Pancreas (tissue), 10 donors: ENCODE data around the gene PHF10. TPM values are rescaled to one million over a fixed set of nuclear protein-coding genes. Genes with fewer than 3 reads are reported as not detected.
A peak's percentile ranks its signal among the peaks of the same experiment; 100 is the strongest.

Source experiments
- ATAC-seq, 4 donors: fragments of 200-7000 bp; cut with Tn5 transposase; one replicate each; pipeline versions ENCODE4 v1.8.0 to v1.9.1; 2020; ENCODE audit warnings: mild to moderate bottlenecking in 4 of 4, moderate library complexity in 4 of 4
- DNase-seq, 6 donors: peaks; one replicate each; pipeline ENCODE4 v3.0.0-alpha.2; 2020
- FAIRE-seq: peaks from 2 replicates; lab custom pipeline; 2012; peaks lifted over from hg19 to GRCh38; lab: Jason Lieb, UNC
- H3K27ac ChIP-seq, 4 donors: fragments of 200-600 bp; sonication (generic); 1 replicate in 3 of 4; 2 replicates in 1 of 4; pipeline versions ENCODE4 v1.5.0 to v1.8.0; 2020
- H3K27me3 ChIP-seq, 4 donors: fragments of 200-600 bp; one replicate each; pipeline ENCODE4 v1.8.0; 2021
- H3K36me3 ChIP-seq, 3 donors: fragments of 200-600 bp; sonication (generic) in 1 of 3; one replicate each; pipeline versions ENCODE4 v1.5.0 to v1.8.0; 2020 to 2021
- H3K4me1 ChIP-seq, 3 donors: fragments of 200-600 bp; one replicate each; pipeline ENCODE4 v1.8.0; 2021
- H3K4me3 ChIP-seq, 4 donors: fragments of 200-600 bp; sonication (generic) in 2 of 4; one replicate each; pipeline versions ENCODE4 v1.5.0 to v1.8.0; 2020 to 2021
- H3K9me3 ChIP-seq, 4 donors: fragments of 200-600 bp; one replicate each; pipeline ENCODE4 v1.8.0; 2021
- CTCF ChIP-seq, 4 donors: fragments of 200-600 bp; sonication (generic) in 3 of 4; IDR thresholded peaks; one replicate each; pipeline versions ENCODE4 v1.5.0 to v1.8.0; 2021; ENCODE audit warnings: antibody characterized with exemption in 4 of 4
- WGBS, 2 donors: extraction: QIAGEN DNeasy Blood & Tissue Kit; methylation state at CpG; one replicate each; pipeline ENCODE4 v1.1.7; 2013; 5-methylcytosine and 5-hydroxymethylcytosine counted together
- intact Hi-C, 3 donors: fragments of 100-400 bp; cut with DNase I; formaldehyde crosslinking; loops; one replicate each; pipeline versions ENCODE4 v1.11.1 to v1.14.2; 2022
- polyA plus RNA-seq, 2 donors: library from polyadenylated mRNA; stranded (reverse); fragments of 200-250 nt; gene quantifications; one replicate each; pipeline ENCODE4 v1.2.3, GENCODE V29; 2013
- total RNA-seq, 6 donors: library from RNA; stranded (reverse); fragmentation: NEBNext Ultra II Directional in 4 of 6; extraction: Animal tissue kit (Norgen Biotek cat#: 25700) in 4 of 6; gene quantifications; one replicate each; pipeline versions ENCODE4 v1.2.1 to v1.2.4, GENCODE V29; 2021 to 2023
- donor health status: healthy with polysubstance abuse.
- donor health status: DM: no; HTN: no; CAD: no; lungs with moderate emphysema.
- donor health status: DM: no; HTN: no; CAD: no.
- donor health status: control.
- donor health status: control.
- donor health status: Bipolar disorder and iron deficiency.
- donor health status: DM: yes; HTN: yes; CAD: no.
- donor health status: DM: no; HTN: no; CAD: no.
- donor health status: DM: no; HTN: no; CAD: no.
- donor health status: DM: yes; HTN: yes; CAD: no.

Gene PHF10
- total and polyA plus RNA-seq, 8 donors = 14.1 to 39.8 (median 21.8) TPM

- peaks cover 0 to 28% (median 0%) of the 10 kb centered on the region in 3 donors for H3K36me3 ChIP-seq
- intact Hi-C loops = no loop called here
- no peak overlapping the region for H3K27ac ChIP-seq
- H3K4me1 ChIP-seq = no peaks in the 10 kb centered on the region
- no peak overlapping the region for H3K4me3 ChIP-seq
- FAIRE-seq = no peak
- no peak for TF ChIP-seq CTCF (IDR thresholded peaks at IDR 0.05)
- no peak for ATAC-seq
- H3K27me3 ChIP-seq = no peaks in the 10 kb centered on the region
- H3K9me3 ChIP-seq = no peaks in the 10 kb centered on the region
- 95% methylated on average over 27 of the region's 27 CpGs for WGBS, 2 donors
- DNase-seq = peak in 1 of 6 donors; percentile 31
Measured at GRCh38 chr6:169667716-169668115, 56.6 kb downstream of the PHF10 start.

GRCh38 chr6:169666441-169666840 lies 57.9 kb downstream of the PHF10 start:
- 93 to 96% methylated on average over 18 of the region's 18 CpGs for WGBS, 2 donors
- intact Hi-C loops = no loop called here
- TF ChIP-seq CTCF (IDR thresholded peaks at IDR 0.05) = no peak
- Histone ChIP-seq H3K27me3 (no peaks in the 10 kb centered on the region), H3K27ac (no peak overlapping the region), H3K36me3 (peaks cover 0 to 24% (median 0%) of the 10 kb centered on the region in 3 donors), H3K4me3 (no peak overlapping the region), H3K4me1 (no peaks in the 10 kb centered on the region), H3K9me3 (no peaks in the 10 kb centered on the region)
- DNase-seq = no peak
- no peak for ATAC-seq
- no peak for FAIRE-seq

DNA sequence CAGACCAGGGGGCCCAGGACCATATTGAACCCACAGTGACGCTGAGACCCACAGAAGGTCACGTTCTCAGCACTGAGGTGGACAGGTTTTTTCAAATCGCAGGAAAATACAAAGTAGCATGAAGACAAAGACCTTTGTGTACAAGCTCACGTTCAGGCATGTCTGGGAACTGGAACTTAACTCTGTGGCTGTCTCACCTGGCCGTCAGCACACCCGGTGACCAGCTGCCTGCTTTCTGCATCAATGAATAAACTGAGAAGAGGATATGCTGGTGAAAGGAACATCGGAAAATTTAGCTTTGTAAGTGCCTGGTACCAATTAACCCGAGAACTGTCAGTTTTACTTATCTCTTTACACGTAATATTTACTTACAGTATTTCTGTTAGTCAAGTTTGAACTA lies 59.0 kb downstream of the PHF10 start:
- Histone ChIP-seq H3K36me3 (peaks cover 0 to 20% (median 0%) of the 10 kb centered on the region in 3 donors), H3K27me3 (no peaks in the 10 kb centered on the region), H3K4me3 (no peak overlapping the region), H3K4me1 (no peaks in the 10 kb centered on the region), H3K9me3 (no peaks in the 10 kb centered on the region), H3K27ac (no peak overlapping the region)
- no peak for FAIRE-seq
- WGBS, 2 donors = 68 to 81% methylated on average over 9 of the region's 9 CpGs
- no peak for DNase-seq
- intact Hi-C loops = no loop called here
- ATAC-seq = peak in 2 of 4 donors; percentile 50 to 63
- TF ChIP-seq CTCF (IDR thresholded peaks at IDR 0.05) = no peak

- no peaks in the 10 kb centered on the region for H3K27me3 ChIP-seq
- ATAC-seq (no peak), DNase-seq (peak in 1 of 6 donors; percentile 52), FAIRE-seq (no peak)
- no peak overlapping the region for H3K4me3 ChIP-seq
- intact Hi-C loops = no loop called here
- 92 to 96% methylated on average over 14 of the region's 14 CpGs for WGBS, 2 donors
- H3K36me3 ChIP-seq = peaks cover 0 to 20% (median 0%) of the 10 kb centered on the region in 3 donors
- TF ChIP-seq CTCF (IDR thresholded peaks at IDR 0.05) = no peak
- H3K4me1 ChIP-seq = no peaks in the 10 kb centered on the region
- H3K27ac ChIP-seq = no peak overlapping the region
- no peaks in the 10 kb centered on the region for H3K9me3 ChIP-seq
Measured at GRCh38 chr6:169664227-169664626, 60.1 kb downstream of the PHF10 start.

- peaks cover 0 to 20% (median 0%) of the 10 kb centered on the region in 3 donors for H3K36me3 ChIP-seq
- no peak overlapping the region for H3K27ac ChIP-seq
- no peaks in the 10 kb centered on the region for H3K27me3 ChIP-seq
- no peak for DNase-seq
- no peak for FAIRE-seq
- no peak for TF ChIP-seq CTCF (IDR thresholded peaks at IDR 0.05)
- no peaks in the 10 kb centered on the region for H3K4me1 ChIP-seq
- H3K9me3 ChIP-seq = no peaks in the 10 kb centered on the region
- H3K4me3 ChIP-seq = no peak overlapping the region
- no peak for ATAC-seq
- intact Hi-C loops = no loop called here
- 91 to 96% methylated on average over 8 of the region's 8 CpGs for WGBS, 2 donors
Measured at GRCh38 chr6:169663468-169663867, 60.8 kb downstream of the PHF10 start.
